ENCODE measurements around the gene CAMTA1. TPM values are rescaled to one million over a fixed set of nuclear protein-coding genes. Genes with fewer than 3 reads are reported as not detected.

Gene CAMTA1
- total RNA-seq, 1 donor from 2014 or later = 81.6 TPM

DNA sequence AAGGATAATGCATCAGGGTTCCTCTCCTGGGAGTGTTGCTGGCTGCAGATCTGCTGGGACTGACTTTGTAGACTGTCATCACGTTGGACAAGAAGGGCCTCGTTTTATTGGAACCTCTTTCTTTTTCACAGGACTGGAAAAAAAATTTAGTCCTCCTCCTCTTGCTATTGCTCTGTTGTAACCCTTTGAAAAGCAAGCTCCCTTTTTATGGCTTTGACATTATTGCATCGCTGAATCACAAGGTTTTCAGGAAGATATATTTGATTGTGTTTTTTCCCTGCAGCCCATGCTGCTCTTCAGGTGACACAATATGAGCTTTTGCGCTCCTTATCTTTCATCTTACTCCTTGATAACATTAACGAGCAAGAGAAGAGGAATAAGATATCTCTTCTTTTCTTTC, 290.9 kb downstream of the CAMTA1 start:
- no peak for DNase-seq (ENCODE audit: extremely low spot score, unreplicated experiment)
- TF ChIP-seq, protein P1, sequence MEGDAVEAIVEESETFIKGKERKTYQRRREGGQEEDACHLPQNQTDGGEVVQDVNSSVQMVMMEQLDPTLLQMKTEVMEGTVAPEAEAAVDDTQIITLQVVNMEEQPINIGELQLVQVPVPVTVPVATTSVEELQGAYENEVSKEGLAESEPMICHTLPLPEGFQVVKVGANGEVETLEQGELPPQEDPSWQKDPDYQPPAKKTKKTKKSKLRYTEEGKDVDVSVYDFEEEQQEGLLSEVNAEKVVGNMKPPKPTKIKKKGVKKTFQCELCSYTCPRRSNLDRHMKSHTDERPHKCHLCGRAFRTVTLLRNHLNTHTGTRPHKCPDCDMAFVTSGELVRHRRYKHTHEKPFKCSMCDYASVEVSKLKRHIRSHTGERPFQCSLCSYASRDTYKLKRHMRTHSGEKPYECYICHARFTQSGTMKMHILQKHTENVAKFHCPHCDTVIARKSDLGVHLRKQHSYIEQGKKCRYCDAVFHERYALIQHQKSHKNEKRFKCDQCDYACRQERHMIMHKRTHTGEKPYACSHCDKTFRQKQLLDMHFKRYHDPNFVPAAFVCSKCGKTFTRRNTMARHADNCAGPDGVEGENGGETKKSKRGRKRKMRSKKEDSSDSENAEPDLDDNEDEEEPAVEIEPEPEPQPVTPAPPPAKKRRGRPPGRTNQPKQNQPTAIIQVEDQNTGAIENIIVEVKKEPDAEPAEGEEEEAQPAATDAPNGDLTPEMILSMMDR (IDR thresholded peaks at IDR 0.05) = no peak
- H3K4me1 Mint-ChIP-seq (ENCODE audit: unreplicated experiment) = no peaks in the 10 kb centered on the region
- H3K36me3 Mint-ChIP-seq (ENCODE audit: unreplicated experiment) = peaks cover 6% of the 10 kb centered on the region
- H3K27me3 Mint-ChIP-seq (ENCODE audit: unreplicated experiment) = peaks cover 21% of the 10 kb centered on the region
- H3K27ac Mint-ChIP-seq (ENCODE audit: unreplicated experiment) = no peak overlapping the region
- no peak overlapping the region for H3K4me3 Mint-ChIP-seq (ENCODE audit: unreplicated experiment)
- H3K9me3 Mint-ChIP-seq (ENCODE audit: unreplicated experiment) = peaks cover 26% of the 10 kb centered on the region

DNA sequence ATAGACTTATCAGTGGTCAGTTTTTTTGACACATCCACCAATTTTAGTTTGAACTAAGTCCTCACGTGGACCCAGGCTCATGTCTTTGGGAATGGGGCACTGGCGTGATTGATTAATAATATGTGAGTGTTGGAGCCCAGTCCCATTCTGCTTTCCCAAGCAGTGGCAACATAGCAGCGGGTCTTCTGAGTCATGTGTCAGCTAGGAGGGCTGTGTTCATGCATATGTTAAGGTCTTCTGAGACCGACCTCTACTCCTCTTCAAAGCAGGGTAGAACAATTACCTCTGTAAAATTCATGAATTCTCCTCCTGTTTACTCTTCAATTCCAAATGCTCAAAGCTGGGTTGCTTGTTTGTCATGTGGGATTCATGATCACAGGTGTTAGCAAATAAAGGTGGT, 291.3 kb downstream of the CAMTA1 start:
- peaks cover 30% of the 10 kb centered on the region for H3K9me3 Mint-ChIP-seq (ENCODE audit: unreplicated experiment)
- no peak overlapping the region for H3K27ac Mint-ChIP-seq (ENCODE audit: unreplicated experiment)
- no peaks in the 10 kb centered on the region for H3K4me1 Mint-ChIP-seq (ENCODE audit: unreplicated experiment)
- peaks cover 6% of the 10 kb centered on the region for H3K36me3 Mint-ChIP-seq (ENCODE audit: unreplicated experiment)
- H3K27me3 Mint-ChIP-seq (ENCODE audit: unreplicated experiment) = peaks cover 21% of the 10 kb centered on the region
- H3K4me3 Mint-ChIP-seq (ENCODE audit: unreplicated experiment) = no peak overlapping the region
- TF ChIP-seq, protein P1 (IDR thresholded peaks at IDR 0.05) = no peak
- no peak for DNase-seq (ENCODE audit: extremely low spot score, unreplicated experiment)

- Mint-ChIP-seq H3K4me3 (ENCODE audit: unreplicated experiment) (no peak overlapping the region), H3K4me1 (ENCODE audit: unreplicated experiment) (no peaks in the 10 kb centered on the region), H3K36me3 (ENCODE audit: unreplicated experiment) (peaks cover 6% of the 10 kb centered on the region), H3K27ac (ENCODE audit: unreplicated experiment) (no peak overlapping the region), H3K27me3 (ENCODE audit: unreplicated experiment) (peaks cover 21% of the 10 kb centered on the region), H3K9me3 (ENCODE audit: unreplicated experiment) (peaks cover 30% of the 10 kb centered on the region)
- TF ChIP-seq, protein P1 (IDR thresholded peaks at IDR 0.05) = no peak
- DNase-seq (ENCODE audit: extremely low spot score, unreplicated experiment) = no peak
These were observed 291.9 kb downstream of the CAMTA1 start for GRCh38 chr1:7077136-7077535.

GRCh38 chr1:7077970-7078369, 292.7 kb downstream of the CAMTA1 start:
- H3K27me3 Mint-ChIP-seq (ENCODE audit: unreplicated experiment) = peaks cover 13% of the 10 kb centered on the region
- H3K27ac Mint-ChIP-seq (ENCODE audit: unreplicated experiment) = no peak overlapping the region
- peaks cover 30% of the 10 kb centered on the region for H3K9me3 Mint-ChIP-seq (ENCODE audit: unreplicated experiment)
- no peak overlapping the region for H3K4me3 Mint-ChIP-seq (ENCODE audit: unreplicated experiment)
- no peaks in the 10 kb centered on the region for H3K4me1 Mint-ChIP-seq (ENCODE audit: unreplicated experiment)
- DNase-seq (ENCODE audit: extremely low spot score, unreplicated experiment) = no peak
- TF ChIP-seq, protein P1 (IDR thresholded peaks at IDR 0.05) = no peak
- H3K36me3 Mint-ChIP-seq (ENCODE audit: unreplicated experiment) = peaks cover 6% of the 10 kb centered on the region

DNA sequence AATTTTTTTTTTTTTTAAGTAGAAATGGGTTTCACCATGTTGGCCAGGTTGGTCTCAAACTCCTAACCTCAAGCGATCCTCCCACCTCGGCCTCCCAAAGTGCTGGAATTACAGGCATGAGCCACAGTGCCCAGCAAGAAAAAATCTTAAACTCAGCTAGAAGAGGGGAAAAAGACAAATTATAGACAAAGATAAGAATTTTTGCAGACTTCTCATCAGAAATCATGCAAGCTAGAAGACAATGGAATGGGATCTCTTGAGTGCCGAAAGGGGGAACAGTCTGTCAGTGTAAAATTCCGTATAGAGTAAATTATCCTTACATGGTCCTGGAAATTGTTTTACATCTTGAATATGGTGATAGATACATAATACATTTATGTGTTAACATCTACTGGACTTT, 294.4 kb downstream of the CAMTA1 start:
- TF ChIP-seq, protein P1 (IDR thresholded peaks at IDR 0.05) = no peak

More for the DNA sequence above, 294.4 kb downstream of the CAMTA1 start:
- no peak for DNase-seq (ENCODE audit: extremely low spot score, unreplicated experiment)
- H3K27me3 Mint-ChIP-seq (ENCODE audit: unreplicated experiment) = peaks cover 5% of the 10 kb centered on the region
- peaks cover 30% of the 10 kb centered on the region for H3K9me3 Mint-ChIP-seq (ENCODE audit: unreplicated experiment)
- no peak overlapping the region for H3K27ac Mint-ChIP-seq (ENCODE audit: unreplicated experiment)
- H3K4me3 Mint-ChIP-seq (ENCODE audit: unreplicated experiment) = no peak overlapping the region
- peaks cover 6% of the 10 kb centered on the region for H3K36me3 Mint-ChIP-seq (ENCODE audit: unreplicated experiment)
- H3K4me1 Mint-ChIP-seq (ENCODE audit: unreplicated experiment) = no peaks in the 10 kb centered on the region
